HG03558 (cell line): ENCODE measurements around the gene DLGAP1.

Source experiments
- ATAC-seq: cut with Tn5 transposase; IDR thresholded peaks from one replicate; pipeline ENCODE4 v1.9.1; 2021; ENCODE audit warnings: moderate number of reproducible peaks; ENCODE audit not compliant: unreplicated experiment; ENCODE audit errors: extremely low read depth

Gene DLGAP1

GRCh38 chr18:3799515-3799914 lies 655.6 kb downstream of the DLGAP1 start:
- ATAC-seq, result no peak

GRCh38 chr18:3798032-3798431 lies 657.1 kb downstream of the DLGAP1 start:
- ATAC-seq, result no peak

GRCh38 chr18:3796434-3796833 lies 658.7 kb downstream of the DLGAP1 start:
- no peak for ATAC-seq

GRCh38 chr18:3794537-3795348 lies 660.4 kb downstream of the DLGAP1 start:
- no peak for ATAC-seq

- no peak for ATAC-seq
These were observed 661.6 kb downstream of the DLGAP1 start for GRCh38 chr18:3793545-3793944.

GRCh38 chr18:3793111-3793510 lies 662.0 kb downstream of the DLGAP1 start:
- ATAC-seq, result no peak

GRCh38 chr18:3792711-3793110 lies 662.4 kb downstream of the DLGAP1 start:
- ATAC-seq, result no peak

- no peak for ATAC-seq
These were observed 663.9 kb downstream of the DLGAP1 start for GRCh38 chr18:3791238-3791637.

- no peak for ATAC-seq
These were observed 664.4 kb downstream of the DLGAP1 start for GRCh38 chr18:3790703-3791102.

- no peak for ATAC-seq
These were observed 665.6 kb downstream of the DLGAP1 start for GRCh38 chr18:3789525-3789924.

GRCh38 chr18:3784949-3785348 lies 670.2 kb downstream of the DLGAP1 start:
- no peak for ATAC-seq

GRCh38 chr18:3782901-3783300 lies 672.2 kb downstream of the DLGAP1 start:
- no peak for ATAC-seq

GRCh38 chr18:3777719-3778118 lies 677.4 kb downstream of the DLGAP1 start:
- ATAC-seq, result no peak

GRCh38 chr18:3777122-3777521 lies 678.0 kb downstream of the DLGAP1 start:
- ATAC-seq, result no peak

GRCh38 chr18:3775996-3776395 lies 679.1 kb downstream of the DLGAP1 start:
- ATAC-seq, result no peak

- no peak for ATAC-seq
These were observed 681.8 kb downstream of the DLGAP1 start for GRCh38 chr18:3773303-3773702.

GRCh38 chr18:3771121-3771971 lies 683.8 kb downstream of the DLGAP1 start:
- peak; percentile 73 for ATAC-seq

GRCh38 chr18:3761266-3761665 lies 693.8 kb downstream of the DLGAP1 start:
- no peak for ATAC-seq

- no peak for ATAC-seq
These were observed 694.4 kb downstream of the DLGAP1 start for GRCh38 chr18:3760741-3761140.

GRCh38 chr18:3759099-3759498 lies 696.0 kb downstream of the DLGAP1 start:
- ATAC-seq, result no peak

GRCh38 chr18:3758531-3758930 lies 696.6 kb downstream of the DLGAP1 start:
- no peak for ATAC-seq
